GM21360 (cell line): ENCODE measurements around the gene TEX9.
A peak's percentile ranks its signal among the peaks of the same experiment; 100 is the strongest.
"Not testable (repeated sequence)": the region's sequence is repeated elsewhere in the genome, so short reads cannot be mapped to it uniquely, and the experiment has no call there.

ENCODE experiments used
- ATAC-seq: cut with Tn5 transposase; IDR thresholded peaks from one replicate; pipeline ENCODE4 v1.9.1; 2021; ENCODE audit warnings: mild to moderate bottlenecking, moderate library complexity; ENCODE audit not compliant: unreplicated experiment

The TEX9 gene

GRCh38 chr15:56365075-56365711 lies at the start of gene TEX9:
Gene TEX9 (plus strand): TSS chr15:56365426. CDS start chr15:56365451, 25 bp downstream.
- ATAC-seq, result peak; percentile 78

GRCh38 chr15:56316561-56316960 lies 48.7 kb upstream of the TEX9 start:
- ATAC-seq, result not testable (repeated sequence)

- no peak for ATAC-seq
Measured at GRCh38 chr15:56320316-56320715, 44.9 kb upstream of the TEX9 start.

GRCh38 chr15:56320861-56321260 lies 44.4 kb upstream of the TEX9 start:
- no peak for ATAC-seq

- ATAC-seq, result no peak
Measured at GRCh38 chr15:56322444-56322843, 42.8 kb upstream of the TEX9 start.

GRCh38 chr15:56323435-56323834 lies 41.8 kb upstream of the TEX9 start:
- no peak for ATAC-seq

GRCh38 chr15:56325186-56325585 lies 40.0 kb upstream of the TEX9 start:
- no peak for ATAC-seq

- ATAC-seq, result no peak
Measured at GRCh38 chr15:56327721-56328502, 37.3 kb upstream of the TEX9 start.

GRCh38 chr15:56337084-56337725 lies 28.0 kb upstream of the TEX9 start:
- no peak for ATAC-seq

GRCh38 chr15:56339594-56339993 lies 25.6 kb upstream of the TEX9 start:
- no peak for ATAC-seq

GRCh38 chr15:56341201-56341600 lies 24.0 kb upstream of the TEX9 start:
- ATAC-seq, result no peak

- no peak for ATAC-seq
Measured at GRCh38 chr15:56342653-56343052, 22.6 kb upstream of the TEX9 start.

- ATAC-seq, result no peak
Measured at GRCh38 chr15:56343879-56344278, 21.3 kb upstream of the TEX9 start.

GRCh38 chr15:56344336-56344735 lies 20.9 kb upstream of the TEX9 start:
- ATAC-seq, result no peak

- no peak for ATAC-seq
Measured at GRCh38 chr15:56346414-56346813, 18.8 kb upstream of the TEX9 start.

GRCh38 chr15:56349554-56349953 lies 15.7 kb upstream of the TEX9 start:
- ATAC-seq, result no peak

GRCh38 chr15:56351353-56351752 lies 13.9 kb upstream of the TEX9 start:
- no peak for ATAC-seq

GRCh38 chr15:56351957-56352506 lies 13.2 kb upstream of the TEX9 start:
- no peak for ATAC-seq

- ATAC-seq, result no peak
Measured at GRCh38 chr15:56353119-56353518, 12.1 kb upstream of the TEX9 start.

- ATAC-seq, result no peak
Measured at GRCh38 chr15:56353740-56354139, 11.5 kb upstream of the TEX9 start.

GRCh38 chr15:56356616-56357015 lies 8.6 kb upstream of the TEX9 start:
- peak; percentile 80 for ATAC-seq

- ATAC-seq, result no peak
Measured at GRCh38 chr15:56358604-56359003, 6.6 kb upstream of the TEX9 start.
